ENCODE measurements around the gene SMARCA4.

- no peak for TF ChIP-seq CTCF (conservative IDR thresholded peaks at IDR 0.05; ENCODE audit: low read length)
- TF ChIP-seq EZH2phosphoT487 (IDR thresholded peaks at IDR 0.05; ENCODE audit: borderline replicate concordance, low read depth, low read length), result no peak
Measured at GRCh38 chr19:10935371-10936059, 25.3 kb upstream of the SMARCA4 start.
